ENCODE measurements around the gene C1QA. TPM values are rescaled to one million over a fixed set of nuclear protein-coding genes. Genes with fewer than 3 reads are reported as not detected.
"Not testable (repeated sequence)": the region's sequence is repeated elsewhere in the genome, so short reads cannot be mapped to it uniquely, and the experiment has no call there.

The C1QA gene
- total RNA-seq, 4 donors from 2014 or later: 7.2 to 24.3 (median 16.4) TPM

- Histone ChIP-seq H3K4me3 (no peak overlapping the region), H3K4me1 (no peaks in the 10 kb centered on the region), H3K9me3 (no peaks in the 10 kb centered on the region), H3K27me3 (peaks cover 47% of the 10 kb centered on the region), H3K36me3 (no peaks in the 10 kb centered on the region), H3K27ac (no peak overlapping the region)
- DNase-seq (ENCODE audit: low spot score in 2 of 2): no peak
- 37% methylated on average over 12 of the region's 12 CpGs for WGBS
- TF ChIP-seq CTCF (IDR thresholded peaks at IDR 0.05) (no peak), POLR2A (IDR thresholded peaks at IDR 0.05) (no peak), EP300 (IDR thresholded peaks at IDR 0.05) (no peak), POLR2AphosphoS5 (IDR thresholded peaks at IDR 0.05) (no peak)
Measured at GRCh38 chr1:22670352-22670975, 34.0 kb downstream of the C1QA start.

GRCh38 chr1:22671999-22672398, 35.6 kb downstream of the C1QA start:
- 86% methylated on average over 4 of the region's 4 CpGs for WGBS
- Histone ChIP-seq H3K4me3 (no peak overlapping the region), H3K9me3 (no peaks in the 10 kb centered on the region), H3K27me3 (peaks cover 55% of the 10 kb centered on the region), H3K36me3 (no peaks in the 10 kb centered on the region), H3K4me1 (no peaks in the 10 kb centered on the region), H3K27ac (no peak overlapping the region)
- TF ChIP-seq POLR2A (IDR thresholded peaks at IDR 0.05): no peak
- no peak for TF ChIP-seq EP300 (IDR thresholded peaks at IDR 0.05)
- no peak for TF ChIP-seq POLR2AphosphoS5 (IDR thresholded peaks at IDR 0.05)
- TF ChIP-seq CTCF (IDR thresholded peaks at IDR 0.05): no peak
- DNase-seq (ENCODE audit: low spot score in 2 of 2): no peak

GRCh38 chr1:22673486-22674409, 37.3 kb downstream of the C1QA start:
- peaks cover 57% of the 10 kb centered on the region for H3K27me3 ChIP-seq
- WGBS: 24% methylated on average over 17 of the region's 17 CpGs
- DNase-seq (ENCODE audit: low spot score in 2 of 2): no peak
- no peak overlapping the region for H3K4me3 ChIP-seq
- H3K27ac ChIP-seq: no peak overlapping the region
- H3K36me3 ChIP-seq: no peaks in the 10 kb centered on the region
- TF ChIP-seq POLR2A (IDR thresholded peaks at IDR 0.05): no peak
- peak in 1 of 2 donors; percentile 49 for TF ChIP-seq CTCF (IDR thresholded peaks at IDR 0.05)
- H3K4me1 ChIP-seq: no peaks in the 10 kb centered on the region
- H3K9me3 ChIP-seq: no peaks in the 10 kb centered on the region

- peaks cover 57% of the 10 kb centered on the region for H3K27me3 ChIP-seq
- DNase-seq (ENCODE audit: low spot score in 2 of 2): no peak
- TF ChIP-seq POLR2A (IDR thresholded peaks at IDR 0.05): no peak
- no peak for TF ChIP-seq EP300 (IDR thresholded peaks at IDR 0.05)
- no peak for TF ChIP-seq CTCF (IDR thresholded peaks at IDR 0.05)
- no peak for TF ChIP-seq POLR2AphosphoS5 (IDR thresholded peaks at IDR 0.05)
Measured at GRCh38 chr1:22674410-22674749, 38.0 kb downstream of the C1QA start.

GRCh38 chr1:22676151-22676550, 39.7 kb downstream of the C1QA start:
- not testable (repeated sequence) for H3K9me3 ChIP-seq; H3K27ac ChIP-seq; DNase-seq (ENCODE audit: low spot score in 2 of 2); H3K4me3 ChIP-seq; H3K4me1 ChIP-seq; H3K36me3 ChIP-seq
- 92% methylated on average over 15 of the region's 15 CpGs for WGBS
- peaks cover 46% of the 10 kb centered on the region for H3K27me3 ChIP-seq

More at GRCh38 chr1:22674410-22674749, 38.0 kb downstream of the C1QA start:
- Histone ChIP-seq H3K36me3 (no peaks in the 10 kb centered on the region), H3K27ac (no peak overlapping the region), H3K4me1 (no peaks in the 10 kb centered on the region), H3K4me3 (no peak overlapping the region), H3K9me3 (no peaks in the 10 kb centered on the region)
- WGBS: 60% methylated on average over 1 of the region's 1 CpG
